Right atrium auricular region (tissue), 2 donors: ENCODE data around the gene SPCS1. TPM values are rescaled to one million over a fixed set of nuclear protein-coding genes. Genes with fewer than 3 reads are reported as not detected.

ENCODE experiments used
- DNase-seq: peaks from one replicate; pipeline ENCODE4 v3.0.0-alpha.2; 2019; ENCODE audit warnings: low spot score
- H3K27ac ChIP-seq, 2 donors: fragments of 200-600 bp; sonication (generic); 1 replicate in 1 of 2; 2 replicates in 1 of 2; pipeline ENCODE4 v1.5.1; 2016 to 2019
- H3K27me3 ChIP-seq, 2 donors: fragments of 200-600 bp; sonication (generic); one replicate each; pipeline versions ENCODE4 v1.5.1 to v1.6.0; 2017 to 2019
- H3K36me3 ChIP-seq: fragments of 200-600 bp; sonication (generic); one replicate; pipeline ENCODE4 v1.5.1; 2016
- H3K4me1 ChIP-seq, 2 donors: fragments of 200-600 bp; sonication (generic); one replicate each; pipeline versions ENCODE4 v1.5.1 to v1.6.0; 2017 to 2019
- H3K4me3 ChIP-seq, 2 donors: fragments of 200-600 bp; sonication (generic); 1 replicate in 1 of 2; 2 replicates in 1 of 2; pipeline ENCODE4 v1.5.1; 2017 to 2019; ENCODE audit warnings: mild to moderate bottlenecking in 1 of 2, moderate library complexity in 1 of 2
- H3K9me3 ChIP-seq, 2 donors: fragments of 200-600 bp; sonication (generic); one replicate each; pipeline ENCODE4 v1.5.1; 2019
- CTCF ChIP-seq, 2 donors: fragments of 200-600 bp; sonication (generic); IDR thresholded peaks; one replicate each; pipeline ENCODE4 v1.5.1; 2019; ENCODE audit warnings: antibody characterized with exemption in 2 of 2
- total RNA-seq, 2 donors: library from RNA; depleted of rRNA; stranded (reverse); fragments of >200 nt; gene quantifications; one replicate each; pipeline ENCODE4 v1.1.0, GENCODE V29; 2016

SPCS1 gene
- total RNA-seq, 2 donors from 2014 or later, result 138 to 328 TPM

DNA sequence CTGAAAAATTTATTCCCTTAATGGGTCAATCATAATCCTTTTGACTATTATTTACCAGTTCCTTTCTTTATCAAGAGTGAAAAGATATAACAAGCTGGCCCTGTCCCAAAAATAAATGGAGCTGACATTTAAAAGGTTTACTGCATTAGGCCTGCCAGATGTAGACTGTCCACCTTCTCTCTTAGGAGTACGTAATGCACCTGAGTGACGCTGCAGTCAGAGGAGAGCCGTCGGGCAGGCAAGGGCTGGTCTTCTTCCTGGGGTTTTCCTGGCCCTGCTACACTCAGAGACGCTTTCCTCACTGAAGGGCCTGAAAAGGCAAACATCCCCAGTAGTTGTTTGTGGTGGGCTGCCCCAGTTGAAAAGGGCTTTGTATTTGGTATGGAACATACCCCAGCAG lies 37.2 kb downstream of the SPCS1 start:
- Histone ChIP-seq H3K36me3 (peaks cover 83% of the 10 kb centered on the region), H3K27me3 (no peaks in the 10 kb centered on the region), H3K9me3 (no peaks in the 10 kb centered on the region), H3K4me1 (no peaks in the 10 kb centered on the region), H3K4me3 (no peak overlapping the region), H3K27ac (no peak overlapping the region)
- TF ChIP-seq CTCF (IDR thresholded peaks at IDR 0.05), result no peak
- no peak for DNase-seq

DNA sequence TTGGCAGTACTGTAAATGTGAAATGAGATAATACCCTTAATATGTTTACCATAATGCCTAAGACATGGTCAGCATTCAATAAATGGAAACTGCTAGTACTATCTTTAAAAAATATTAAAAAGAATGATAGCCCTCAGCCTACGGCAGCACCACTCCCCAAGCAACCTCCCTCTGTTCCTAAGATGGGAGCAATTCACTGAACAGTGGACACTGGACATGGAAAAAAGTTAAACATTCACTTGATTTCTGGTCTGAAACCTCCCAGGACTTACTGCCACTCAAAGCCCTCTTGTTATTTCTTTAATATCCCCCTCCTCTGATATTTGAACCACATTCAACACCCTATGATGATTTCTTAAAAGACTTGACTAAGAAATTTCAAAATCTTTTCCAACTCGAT lies 37.8 kb downstream of the SPCS1 start:
- no peak for TF ChIP-seq CTCF (IDR thresholded peaks at IDR 0.05)
- Histone ChIP-seq H3K9me3 (no peaks in the 10 kb centered on the region), H3K4me3 (no peak overlapping the region), H3K27me3 (no peaks in the 10 kb centered on the region), H3K27ac (no peak overlapping the region), H3K4me1 (no peaks in the 10 kb centered on the region), H3K36me3 (peaks cover 83% of the 10 kb centered on the region)
- DNase-seq, result no peak

- Histone ChIP-seq H3K36me3 (peaks cover 61% of the 10 kb centered on the region), H3K27ac (no peak overlapping the region), H3K9me3 (no peaks in the 10 kb centered on the region), H3K27me3 (no peaks in the 10 kb centered on the region), H3K4me3 (no peak overlapping the region), H3K4me1 (no peaks in the 10 kb centered on the region)
- TF ChIP-seq CTCF (IDR thresholded peaks at IDR 0.05), result no peak
- DNase-seq, result no peak
Observed at GRCh38 chr3:52752045-52752660, 46.2 kb downstream of the SPCS1 start.

GRCh38 chr3:52754373-52754772 lies 48.5 kb downstream of the SPCS1 start:
- H3K27me3 ChIP-seq, result no peaks in the 10 kb centered on the region

GRCh38 chr3:52756141-52756540 lies 50.2 kb downstream of the SPCS1 start:
- no peaks in the 10 kb centered on the region for H3K4me1 ChIP-seq

More at GRCh38 chr3:52754373-52754772, 48.5 kb downstream of the SPCS1 start:
- DNase-seq, result no peak
- Histone ChIP-seq H3K9me3 (no peaks in the 10 kb centered on the region), H3K36me3 (peaks cover 51% of the 10 kb centered on the region), H3K27ac (no peak overlapping the region), H3K4me3 (no peak overlapping the region), H3K4me1 (no peaks in the 10 kb centered on the region)
- no peak for TF ChIP-seq CTCF (IDR thresholded peaks at IDR 0.05)

More at GRCh38 chr3:52756141-52756540, 50.2 kb downstream of the SPCS1 start:
- TF ChIP-seq CTCF (IDR thresholded peaks at IDR 0.05), result no peak
- Histone ChIP-seq H3K27me3 (no peaks in the 10 kb centered on the region), H3K9me3 (no peaks in the 10 kb centered on the region), H3K27ac (no peak overlapping the region), H3K4me3 (no peak overlapping the region), H3K36me3 (peaks cover 40% of the 10 kb centered on the region)
- no peak for DNase-seq

Other genes starting within 250 kb of the SPCS1 start
- 10 to 100 TPM; 46.5 to 62.6 TPM for gene STAB1, start 210.8 kb upstream of the SPCS1 start, total RNA-seq
- 100 to 1,000 TPM in 1 of 2 donors, 10 to 100 TPM in 1; 94.0 to 146 TPM for gene NT5DC2, start 172.2 kb upstream of the SPCS1 start, total RNA-seq
- gene UQCC5, start 169.5 kb upstream of the SPCS1 start, total RNA-seq, result 1 to 10 TPM; 1.2 to 3.1 TPM
- 10 to 100 TPM; 39.8 to 40.6 TPM for gene PBRM1, start 20.2 kb upstream of the SPCS1 start, total RNA-seq
- gene GNL3, start 20.1 kb upstream of the SPCS1 start, total RNA-seq, result 10 to 100 TPM; 29.7 to 49.3 TPM
- gene GLT8D1, start 315 bp upstream of the SPCS1 start, total RNA-seq, result 10 to 100 TPM; 37.7 to 46.7 TPM
- 10 to 100 TPM; 12.8 to 14.6 TPM for gene NEK4, start 64.8 kb downstream of the SPCS1 start, total RNA-seq
- not detected for gene ITIH1, start 71.5 kb downstream of the SPCS1 start, total RNA-seq
- gene ITIH3, start 88.7 kb downstream of the SPCS1 start, total RNA-seq, result 1 to 10 TPM in 1 of 2 donors, under 1 TPM in 1; 0.19 to 2.1 TPM
- gene ITIH4, start 124.6 kb downstream of the SPCS1 start, total RNA-seq, result 1 to 10 TPM in 1 of 2 donors, not detected in 1; 1.2 TPM
- gene MUSTN1, start 128.9 kb downstream of the SPCS1 start, total RNA-seq, result 10 to 100 TPM; 43.8 to 45.0 TPM
- gene STIMATE, start 191.4 kb downstream of the SPCS1 start, total RNA-seq, result 10 to 100 TPM in 1 of 2 donors, 1 to 10 TPM in 1; 7.6 to 10.3 TPM